SK-N-SH (cell line): Measurements from ENCODE around the gene KRT20. TPM values are rescaled to one million over a fixed set of nuclear protein-coding genes. Genes with fewer than 3 reads are reported as not detected.

ENCODE experiments used
- CTCF ChIA-PET: fragments of 300-600, 350-600 bp; formaldehyde crosslinking; extraction: SDS; loops from one replicate; lab custom pipeline; 2021; lab: Yijun Ruan, JAX
- POLR2A ChIA-PET: fragments of 350-600 bp; sonication (Branson Sonifier 250); formaldehyde crosslinking; extraction: SDS; loops from one replicate; lab custom pipeline; 2020; ENCODE audit warnings: antibody characterized with exemption, inconsistent platforms; lab: Yijun Ruan, JAX
- DNase-seq: peaks from one replicate; pipeline ENCODE4 v3.0.0; 2012
- H2AFZ ChIP-seq: fragments of 200-600 bp; sonication (generic); 2 replicates; pipeline ENCODE4 v1.8.1; 2016; ENCODE audit warnings: antibody characterized with exemption, mild to moderate bottlenecking, low read depth
- H3F3A ChIP-seq: fragments of 200-600 bp; sonication (generic); replicated peaks from 2 replicates; pipeline ENCODE3; 2016; ENCODE audit warnings: antibody characterized with exemption, mild to moderate bottlenecking; ENCODE audit not compliant: insufficient read depth
- H3K27ac ChIP-seq, 2 experiments: fragments of 200-500 bp in 1 of 2; fragments of 200-600 bp in 1 of 2; sonication (Bioruptor generic) in 1 of 2; sonication (generic), shearing (Covaris generic) in 1 of 2; 2 replicates each; pipeline versions ENCODE4 v1.5.1 to v1.6.1; 2014 to 2016; ENCODE audit warnings: low read depth in 2 of 2, inconsistent platforms in 1 of 2, low read length in 1 of 2, mild to moderate bottlenecking in 1 of 2, mixed read lengths in 1 of 2
- H3K27me3 ChIP-seq: fragments of 200-600 bp; sonication (generic), shearing (Covaris generic); 2 replicates; pipeline ENCODE4 v1.6.1; 2016; ENCODE audit warnings: mixed run types; ENCODE audit not compliant: insufficient read depth
- H3K36me3 ChIP-seq, 2 experiments: fragments of 200-500 bp in 1 of 2; fragments of 200-600 bp in 1 of 2; sonication (Bioruptor generic) in 1 of 2; sonication (generic) in 1 of 2; replicated peaks in 1 of 2; 2 replicates each; pipeline versions ENCODE3 to v1.5.1; 2014 to 2016; ENCODE audit warnings: low read length in 1 of 2, mild to moderate bottlenecking in 1 of 2; ENCODE audit not compliant: insufficient read depth in 2 of 2, control insufficient read depth in 1 of 2
- H3K4me1 ChIP-seq, 2 experiments: fragments of 200-500 bp in 1 of 2; fragments of 200-600 bp in 1 of 2; sonication (Bioruptor generic) in 1 of 2; sonication (generic), shearing (Covaris generic) in 1 of 2; 2 replicates each; pipeline versions ENCODE4 v1.5.1 to v1.6.1; 2014 to 2016; ENCODE audit warnings: low read depth in 1 of 2, low read length in 1 of 2, mixed run types in 1 of 2; ENCODE audit not compliant: insufficient read depth in 2 of 2, control insufficient read depth in 1 of 2
- H3K4me2 ChIP-seq: fragments of 200-600 bp; sonication (generic), shearing (Covaris generic); 2 replicates; pipeline ENCODE4 v1.6.1; 2017; ENCODE audit warnings: mixed run types
- H3K4me3 ChIP-seq, 2 experiments: fragments of 200-500 bp in 1 of 2; fragments of 200-600 bp in 1 of 2; sonication (Bioruptor generic) in 1 of 2; sonication (generic), shearing (Covaris generic) in 1 of 2; 2 replicates each; pipeline versions ENCODE4 v1.5.1 to v1.8.1; 2014 to 2016; ENCODE audit warnings: low read depth in 2 of 2, inconsistent platforms in 1 of 2, low read length in 1 of 2, mild to moderate bottlenecking in 1 of 2, mixed read lengths in 1 of 2, moderate library complexity in 1 of 2
- H3K79me2 ChIP-seq: fragments of 200-600 bp; sonication (generic); 2 replicates; pipeline ENCODE4 v1.8.1; 2017; ENCODE audit warnings: mild to moderate bottlenecking; ENCODE audit not compliant: insufficient read depth
- H3K9ac ChIP-seq: fragments of 200-600 bp; sonication (generic); 2 replicates; pipeline ENCODE4 v1.6.1; 2017; ENCODE audit warnings: mixed run types
- H3K9me2 ChIP-seq: fragments of 200-600 bp; sonication (generic); 2 replicates; pipeline ENCODE4 v1.6.1; 2017; ENCODE audit warnings: mixed run types
- H3K9me3 ChIP-seq: fragments of 200-600 bp; sonication (generic); 2 replicates; pipeline ENCODE4 v1.6.1; 2017; ENCODE audit warnings: mixed run types, mild to moderate bottlenecking, moderate library complexity
- H4K20me1 ChIP-seq: fragments of 200-600 bp; sonication (generic); 2 replicates; pipeline ENCODE4 v1.6.1; 2017; ENCODE audit warnings: mild to moderate bottlenecking, mixed run types; ENCODE audit not compliant: insufficient read depth
- CHD2 ChIP-seq: fragments of 150-350 bp; IDR thresholded peaks from 2 replicates; pipeline ENCODE4 v1.6.1; 2018; ENCODE audit warnings: low read length; ENCODE audit not compliant: partially characterized antibody
- ELF1 ChIP-seq: IDR thresholded peaks from 2 replicates; pipeline ENCODE4 v1.4.0; 2012
- EP300 ChIP-seq, 2 experiments: IDR thresholded peaks; 2 replicates each; pipeline versions ENCODE4 v1.4.0 to v1.6.1; 2012; ENCODE audit warnings: borderline replicate concordance in 1 of 2, low read depth in 1 of 2, low read length in 1 of 2
- EZH2phosphoT487 ChIP-seq: fragments of 200-600 bp; sonication (generic); IDR thresholded peaks from 2 replicates; pipeline ENCODE4 v1.6.1; 2017; ENCODE audit warnings: low read depth, mixed run types, mild to moderate bottlenecking, antibody characterized with exemption, moderate library complexity, borderline replicate concordance
- FOXJ3 ChIP-seq: sonication (generic); formaldehyde crosslinking; IDR thresholded peaks from 2 replicates; pipeline ENCODE4 v1.5.1; 2020; ENCODE audit warnings: mild to moderate bottlenecking, missing genetic modification reagents
- FOXM1 ChIP-seq: IDR thresholded peaks from 2 replicates; pipeline ENCODE4 v1.4.0; 2012; ENCODE audit warnings: low read depth, mild to moderate bottlenecking
- GABPA ChIP-seq: IDR thresholded peaks from 2 replicates; pipeline ENCODE4 v1.4.0; 2012; ENCODE audit warnings: low read depth, mild to moderate bottlenecking
- GATA2 ChIP-seq: sonication (generic); formaldehyde crosslinking; IDR thresholded peaks from 2 replicates; pipeline ENCODE4 v1.5.0; 2020; ENCODE audit warnings: mild to moderate bottlenecking, missing genetic modification reagents
- NRF1 ChIP-seq: IDR thresholded peaks from 2 replicates; pipeline ENCODE4 v1.6.1; 2012; ENCODE audit warnings: low read depth, mild to moderate bottlenecking, low read length
- RFX5 ChIP-seq: IDR thresholded peaks from 2 replicates; pipeline ENCODE4 v1.6.1; 2012; ENCODE audit warnings: mild to moderate bottlenecking, improper control_type of control experiment, low read length
- RXRA ChIP-seq: IDR thresholded peaks from 2 replicates; pipeline ENCODE4 v1.4.0; 2012; ENCODE audit warnings: low read depth, mild to moderate bottlenecking, borderline replicate concordance
- TAF1 ChIP-seq: IDR thresholded peaks from 2 replicates; pipeline ENCODE4 v1.6.1; 2012; ENCODE audit warnings: low read depth, mild to moderate bottlenecking, low read length, moderate library complexity, borderline replicate concordance
- TCF12 ChIP-seq: IDR thresholded peaks from 2 replicates; pipeline ENCODE4 v1.4.0; 2012
- TEAD4 ChIP-seq: IDR thresholded peaks from 2 replicates; pipeline ENCODE4 v1.4.0; 2012; ENCODE audit warnings: mild to moderate bottlenecking, borderline replicate concordance; ENCODE audit not compliant: insufficient read depth
- WGBS: methylation state at CpG from one replicate; pipeline ENCODE4 v1.1.6; 2017; ENCODE audit warnings: low lambda C conversion rate; 5-methylcytosine and 5-hydroxymethylcytosine counted together
- polyA plus RNA-seq, 3 experiments: library from polyadenylated mRNA; depleted of rRNA; stranded (reverse); fragments of >200 nt; gene quantifications; 2 replicates each; pipeline ENCODE4 v1.2.3, GENCODE V29; 2012
- TF ChIP-seq, protein P1 (sequence below): fragments of 200-600 bp; sonication (generic); IDR thresholded peaks from 2 replicates; pipeline ENCODE4 v1.6.1; 2017; ENCODE audit warnings: antibody characterized with exemption, mild to moderate bottlenecking, moderate library complexity
- TF ChIP-seq, protein P2 (sequence below): fragments of 150-350 bp; IDR thresholded peaks from 2 replicates; pipeline ENCODE4 v1.6.1; 2017; ENCODE audit warnings: antibody characterized with exemption, low read length, low read depth, borderline replicate concordance
- TF ChIP-seq, protein P3 (sequence below): IDR thresholded peaks from 2 replicates; pipeline ENCODE4 v1.6.1; 2012; ENCODE audit warnings: mild to moderate bottlenecking, low read depth, low read length, moderate library complexity
- TF ChIP-seq, protein P4 (sequence below): IDR thresholded peaks from 2 replicates; pipeline ENCODE4 v1.4.0; 2012; ENCODE audit warnings: low read depth, borderline replicate concordance

The KRT20 gene
- polyA plus RNA-seq, 1 of the 3 experiments (the other 2 are of a cell fraction): not detected

DNA sequence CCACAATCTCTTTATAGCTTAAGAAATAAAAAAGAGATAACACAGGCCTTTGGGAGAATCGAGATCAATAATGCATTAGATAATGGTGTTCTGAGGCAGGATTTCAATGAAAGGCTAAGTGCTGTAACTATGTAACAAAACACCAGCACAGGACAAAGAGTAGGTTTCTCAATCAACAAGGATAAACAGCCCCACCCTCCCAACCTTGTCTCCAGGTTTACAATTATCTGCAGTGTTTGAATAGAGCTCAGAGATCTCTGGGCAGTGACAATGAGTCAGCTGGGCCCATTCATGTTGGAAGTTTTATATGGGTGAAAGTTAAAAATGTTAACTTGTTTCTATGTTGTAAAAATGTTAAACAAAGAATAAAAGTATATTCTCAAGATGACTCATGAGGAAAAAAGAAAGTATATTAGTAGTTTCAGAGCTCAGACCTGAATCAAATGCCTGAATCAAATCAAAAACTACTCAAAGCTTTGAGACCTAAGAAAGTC lies 17.0 kb upstream of the KRT20 start (continued):
- TF ChIP-seq, protein P1, sequence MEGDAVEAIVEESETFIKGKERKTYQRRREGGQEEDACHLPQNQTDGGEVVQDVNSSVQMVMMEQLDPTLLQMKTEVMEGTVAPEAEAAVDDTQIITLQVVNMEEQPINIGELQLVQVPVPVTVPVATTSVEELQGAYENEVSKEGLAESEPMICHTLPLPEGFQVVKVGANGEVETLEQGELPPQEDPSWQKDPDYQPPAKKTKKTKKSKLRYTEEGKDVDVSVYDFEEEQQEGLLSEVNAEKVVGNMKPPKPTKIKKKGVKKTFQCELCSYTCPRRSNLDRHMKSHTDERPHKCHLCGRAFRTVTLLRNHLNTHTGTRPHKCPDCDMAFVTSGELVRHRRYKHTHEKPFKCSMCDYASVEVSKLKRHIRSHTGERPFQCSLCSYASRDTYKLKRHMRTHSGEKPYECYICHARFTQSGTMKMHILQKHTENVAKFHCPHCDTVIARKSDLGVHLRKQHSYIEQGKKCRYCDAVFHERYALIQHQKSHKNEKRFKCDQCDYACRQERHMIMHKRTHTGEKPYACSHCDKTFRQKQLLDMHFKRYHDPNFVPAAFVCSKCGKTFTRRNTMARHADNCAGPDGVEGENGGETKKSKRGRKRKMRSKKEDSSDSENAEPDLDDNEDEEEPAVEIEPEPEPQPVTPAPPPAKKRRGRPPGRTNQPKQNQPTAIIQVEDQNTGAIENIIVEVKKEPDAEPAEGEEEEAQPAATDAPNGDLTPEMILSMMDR: no peak
- TF ChIP-seq, protein P2, sequence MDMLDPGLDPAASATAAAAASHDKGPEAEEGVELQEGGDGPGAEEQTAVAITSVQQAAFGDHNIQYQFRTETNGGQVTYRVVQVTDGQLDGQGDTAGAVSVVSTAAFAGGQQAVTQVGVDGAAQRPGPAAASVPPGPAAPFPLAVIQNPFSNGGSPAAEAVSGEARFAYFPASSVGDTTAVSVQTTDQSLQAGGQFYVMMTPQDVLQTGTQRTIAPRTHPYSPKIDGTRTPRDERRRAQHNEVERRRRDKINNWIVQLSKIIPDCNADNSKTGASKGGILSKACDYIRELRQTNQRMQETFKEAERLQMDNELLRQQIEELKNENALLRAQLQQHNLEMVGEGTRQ: no peak

DNA sequence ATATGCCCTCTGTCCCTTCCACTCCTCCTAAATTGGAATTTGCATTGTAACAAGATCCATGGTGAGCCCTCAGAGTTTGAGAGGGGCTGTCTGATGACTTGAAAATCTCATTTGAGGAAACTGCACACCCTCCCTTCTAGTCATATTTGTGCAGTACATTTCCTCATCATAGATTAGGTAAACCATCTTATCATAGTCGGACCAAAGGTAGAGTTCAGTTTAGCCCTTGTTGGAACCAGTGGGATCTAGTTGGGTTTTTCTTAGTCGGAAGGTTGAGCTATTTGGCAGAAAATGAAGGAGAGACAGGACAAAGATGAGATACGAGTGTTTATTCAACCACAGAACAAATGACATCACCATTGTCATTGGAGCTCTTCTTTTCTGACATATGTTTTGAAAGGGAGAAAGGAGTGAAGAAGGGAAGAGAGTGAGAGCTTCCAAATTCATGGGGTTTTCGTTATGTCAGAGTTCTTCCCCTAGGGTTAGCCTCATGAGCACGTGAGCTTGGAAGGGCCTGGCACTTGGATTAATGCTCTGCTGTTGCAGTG lies 15.8 kb upstream of the KRT20 start:
- no peak for TF ChIP-seq EP300 (IDR thresholded peaks at IDR 0.05; ENCODE audit: borderline replicate concordance in 1 of 2, low read depth in 1 of 2, low read length in 1 of 2)
- TF ChIP-seq FOXM1: no peak
- TF ChIP-seq FOXJ3 (CRISPR knock-in tag): no peak
- TF ChIP-seq, protein P3, sequence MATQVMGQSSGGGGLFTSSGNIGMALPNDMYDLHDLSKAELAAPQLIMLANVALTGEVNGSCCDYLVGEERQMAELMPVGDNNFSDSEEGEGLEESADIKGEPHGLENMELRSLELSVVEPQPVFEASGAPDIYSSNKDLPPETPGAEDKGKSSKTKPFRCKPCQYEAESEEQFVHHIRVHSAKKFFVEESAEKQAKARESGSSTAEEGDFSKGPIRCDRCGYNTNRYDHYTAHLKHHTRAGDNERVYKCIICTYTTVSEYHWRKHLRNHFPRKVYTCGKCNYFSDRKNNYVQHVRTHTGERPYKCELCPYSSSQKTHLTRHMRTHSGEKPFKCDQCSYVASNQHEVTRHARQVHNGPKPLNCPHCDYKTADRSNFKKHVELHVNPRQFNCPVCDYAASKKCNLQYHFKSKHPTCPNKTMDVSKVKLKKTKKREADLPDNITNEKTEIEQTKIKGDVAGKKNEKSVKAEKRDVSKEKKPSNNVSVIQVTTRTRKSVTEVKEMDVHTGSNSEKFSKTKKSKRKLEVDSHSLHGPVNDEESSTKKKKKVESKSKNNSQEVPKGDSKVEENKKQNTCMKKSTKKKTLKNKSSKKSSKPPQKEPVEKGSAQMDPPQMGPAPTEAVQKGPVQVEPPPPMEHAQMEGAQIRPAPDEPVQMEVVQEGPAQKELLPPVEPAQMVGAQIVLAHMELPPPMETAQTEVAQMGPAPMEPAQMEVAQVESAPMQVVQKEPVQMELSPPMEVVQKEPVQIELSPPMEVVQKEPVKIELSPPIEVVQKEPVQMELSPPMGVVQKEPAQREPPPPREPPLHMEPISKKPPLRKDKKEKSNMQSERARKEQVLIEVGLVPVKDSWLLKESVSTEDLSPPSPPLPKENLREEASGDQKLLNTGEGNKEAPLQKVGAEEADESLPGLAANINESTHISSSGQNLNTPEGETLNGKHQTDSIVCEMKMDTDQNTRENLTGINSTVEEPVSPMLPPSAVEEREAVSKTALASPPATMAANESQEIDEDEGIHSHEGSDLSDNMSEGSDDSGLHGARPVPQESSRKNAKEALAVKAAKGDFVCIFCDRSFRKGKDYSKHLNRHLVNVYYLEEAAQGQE: no peak
- no peak for TF ChIP-seq TEAD4
- TF ChIP-seq GATA2 (CRISPR knock-in tag): no peak
- TF ChIP-seq EZH2phosphoT487: no peak
- no peak for TF ChIP-seq CHD2
- TF ChIP-seq, protein P4, sequence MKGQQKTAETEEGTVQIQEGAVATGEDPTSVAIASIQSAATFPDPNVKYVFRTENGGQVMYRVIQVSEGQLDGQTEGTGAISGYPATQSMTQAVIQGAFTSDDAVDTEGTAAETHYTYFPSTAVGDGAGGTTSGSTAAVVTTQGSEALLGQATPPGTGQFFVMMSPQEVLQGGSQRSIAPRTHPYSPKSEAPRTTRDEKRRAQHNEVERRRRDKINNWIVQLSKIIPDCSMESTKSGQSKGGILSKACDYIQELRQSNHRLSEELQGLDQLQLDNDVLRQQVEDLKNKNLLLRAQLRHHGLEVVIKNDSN: no peak
- TF ChIP-seq GABPA: no peak
- TF ChIP-seq ELF1: no peak
- no peak for TF ChIP-seq RFX5
- no peak for TF ChIP-seq TCF12
- no peak for TF ChIP-seq NRF1
- TF ChIP-seq RXRA: no peak
- no peak for TF ChIP-seq TAF1
- TF ChIP-seq, all 33 proteins: peak for 0
- Histone ChIP-seq H3F3A (peaks cover 6% of the 10 kb centered on the region), H3K27me3 (peaks cover 52% of the 10 kb centered on the region; the same call in 1 of the 2 replicates), H3K4me1 (peaks cover 0 to 14% of the 10 kb centered on the region in 2 experiments; a peak in 2 of 4 replicates), H2AFZ (no peak overlapping the region), H3K9ac (no peak overlapping the region), H3K79me2 (no peaks in the 10 kb centered on the region), H3K9me2 (no peaks in the 10 kb centered on the region), H3K4me3 (no peak overlapping the region), H3K27ac (no peak overlapping the region), H4K20me1 (no peaks in the 10 kb centered on the region), H3K4me2 (no peak overlapping the region), H3K36me3 (no peaks in the 10 kb centered on the region), H3K9me3 (no peaks in the 10 kb centered on the region)
- ChIA-PET POLR2A (no interaction called here), CTCF (interaction anchor here (0.6 to 2.3 kb wide), 7 partner anchors 9 to 765 kb away, joined by 3 to 13 read pairs (median 7); no protein-coding TSS in a partner anchor)
- 10% methylated on average over 5 of the region's 5 CpGs for WGBS
- no peak for DNase-seq
